HG03108 (cell line): ENCODE measurements around the gene IL3RA.
"Not testable (repeated sequence)": the region's sequence is repeated elsewhere in the genome, so short reads cannot be mapped to it uniquely, and the experiment has no call there.

Experiments
- ATAC-seq: cut with Tn5 transposase; IDR thresholded peaks from one replicate; pipeline ENCODE4 v1.9.1; 2021; ENCODE audit warnings: moderate library complexity; ENCODE audit not compliant: unreplicated experiment

IL3RA gene

DNA sequence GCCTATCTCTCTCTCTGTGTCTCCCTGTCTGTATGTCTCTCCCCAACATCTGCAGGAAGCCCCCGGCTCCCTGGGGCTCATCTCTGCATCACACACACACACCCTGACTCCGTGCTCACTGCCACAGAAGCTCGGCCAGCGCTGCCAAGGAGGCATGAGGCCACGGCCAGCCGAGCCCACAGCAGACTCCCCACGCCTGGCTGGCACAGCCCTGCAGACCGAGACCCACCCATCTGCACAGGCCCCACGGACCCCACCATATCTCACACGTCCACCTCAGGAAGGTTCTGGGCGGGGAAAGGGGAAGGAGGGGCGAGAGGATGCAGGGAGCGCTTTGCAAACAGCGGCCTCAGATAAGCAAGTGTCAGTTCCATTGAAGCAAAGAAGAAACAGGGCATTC, 83.8 kb downstream of the IL3RA start:
- ATAC-seq: no peak

DNA sequence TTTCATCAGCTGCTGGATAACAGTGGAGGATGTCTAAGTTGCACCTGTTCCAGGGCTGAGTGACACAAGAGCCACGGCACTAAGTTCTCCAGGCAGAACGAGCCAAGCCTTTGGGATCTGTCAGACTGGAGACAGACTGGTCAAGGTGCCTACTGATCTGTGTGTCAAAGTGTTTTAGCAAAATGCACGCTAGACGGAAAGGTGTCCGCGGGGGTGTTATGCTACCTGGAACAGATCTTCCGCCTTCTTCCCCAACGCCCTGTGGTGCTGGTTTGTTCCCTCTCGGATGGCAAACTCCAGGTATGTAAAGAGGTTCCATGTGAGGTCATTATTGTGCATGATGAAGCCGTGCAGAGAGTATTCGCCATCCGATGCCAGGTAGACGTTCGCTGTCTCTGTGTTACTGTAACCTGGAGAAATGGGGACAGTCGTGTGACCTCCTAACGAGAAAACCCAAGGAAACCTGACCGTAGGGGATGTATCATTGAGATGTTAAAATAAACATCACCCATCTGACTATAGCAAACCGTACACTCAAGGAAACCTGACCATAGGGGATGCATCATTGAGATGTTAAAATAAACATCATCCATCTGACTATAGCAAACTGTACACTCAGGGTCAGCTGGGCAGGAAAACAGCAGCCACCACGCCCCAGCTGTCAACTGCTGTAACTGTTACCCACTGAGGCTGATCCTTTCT, 85.0 kb downstream of the IL3RA start:
- no peak for ATAC-seq

DNA sequence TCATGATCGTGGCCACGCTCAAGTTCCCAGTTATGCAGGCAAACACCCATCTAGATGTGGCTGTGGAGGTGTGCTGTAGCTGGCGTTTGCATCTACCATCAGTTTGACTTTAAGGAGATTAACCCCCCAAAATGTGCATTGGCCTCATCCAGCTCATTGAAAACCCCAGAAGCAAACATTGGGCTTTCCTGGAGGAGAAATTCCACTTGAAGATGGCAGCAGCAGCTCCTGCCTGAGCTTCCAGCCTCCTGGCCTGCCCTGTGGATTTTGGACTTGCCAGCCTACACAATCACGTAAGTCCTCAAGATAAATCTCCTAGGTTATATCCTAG, 85.5 kb downstream of the IL3RA start:
- no peak for ATAC-seq

DNA sequence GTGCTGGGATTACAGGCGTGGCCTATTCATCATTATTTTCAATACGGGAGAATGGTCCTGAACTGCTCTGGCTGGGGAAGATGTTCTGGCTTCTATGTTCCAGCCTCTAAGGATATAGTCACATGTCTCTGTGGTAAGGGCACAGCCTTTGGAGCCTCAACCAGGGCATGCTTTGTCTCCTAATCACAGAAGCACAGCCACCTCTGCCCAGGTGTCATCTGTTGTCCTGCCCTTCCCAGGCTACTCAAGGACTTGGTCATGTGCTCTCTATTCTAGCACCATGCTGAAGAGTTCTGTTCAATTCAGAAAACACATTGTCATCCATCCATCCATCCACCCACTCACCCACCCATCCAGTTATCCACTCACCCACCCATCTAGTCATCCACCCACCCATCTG, 86.6 kb downstream of the IL3RA start:
- no peak for ATAC-seq

DNA sequence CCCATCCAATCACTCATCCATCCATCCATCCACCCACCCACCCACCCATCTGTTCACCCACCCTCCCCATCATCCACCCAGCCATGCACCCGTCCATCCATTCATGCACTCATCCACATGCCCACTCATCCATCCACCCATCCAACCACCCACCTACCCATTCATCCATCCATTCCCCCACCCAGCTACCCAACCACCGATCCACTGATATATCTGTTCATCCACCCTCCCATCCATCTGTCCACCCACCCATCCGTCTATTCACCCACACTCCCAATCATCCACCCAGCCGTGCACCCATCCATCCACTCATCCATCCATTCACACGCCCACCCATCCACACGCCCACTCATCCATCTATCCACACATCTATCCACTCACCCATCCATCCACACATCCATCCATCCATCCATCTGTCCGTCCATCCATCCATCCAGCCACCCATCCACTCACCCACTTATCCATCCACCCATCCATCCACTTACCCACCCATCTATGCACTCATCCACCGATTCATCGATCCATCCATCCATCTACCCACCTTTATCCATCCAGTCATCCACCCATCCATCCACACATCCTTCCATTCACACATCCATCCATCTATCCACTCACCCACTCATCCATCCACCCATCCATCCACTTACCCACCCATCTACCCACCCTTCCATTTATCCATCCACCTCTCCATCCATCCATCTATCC, 87.7 kb downstream of the IL3RA start:
- ATAC-seq: no peak

DNA sequence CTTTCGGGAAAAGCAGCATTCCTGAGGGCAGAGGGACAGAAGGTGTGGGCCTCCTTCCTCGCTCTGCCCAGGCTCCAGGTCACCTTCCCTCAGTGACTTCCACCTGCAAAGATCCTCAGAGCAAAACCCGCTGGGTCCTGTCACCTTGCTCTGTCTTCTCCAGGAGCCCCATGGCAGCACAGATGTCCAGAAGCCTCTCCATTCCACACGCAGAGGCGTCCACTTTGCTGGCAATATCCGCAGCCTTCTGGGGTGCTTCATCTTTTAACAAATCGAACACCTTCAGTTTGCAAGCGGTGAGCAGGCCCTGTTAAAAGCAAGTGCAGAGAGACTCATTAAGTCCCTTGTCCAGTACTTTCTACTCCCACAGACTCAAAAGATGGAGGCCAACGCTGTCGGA, 88.8 kb downstream of the IL3RA start:
- ATAC-seq: no peak

DNA sequence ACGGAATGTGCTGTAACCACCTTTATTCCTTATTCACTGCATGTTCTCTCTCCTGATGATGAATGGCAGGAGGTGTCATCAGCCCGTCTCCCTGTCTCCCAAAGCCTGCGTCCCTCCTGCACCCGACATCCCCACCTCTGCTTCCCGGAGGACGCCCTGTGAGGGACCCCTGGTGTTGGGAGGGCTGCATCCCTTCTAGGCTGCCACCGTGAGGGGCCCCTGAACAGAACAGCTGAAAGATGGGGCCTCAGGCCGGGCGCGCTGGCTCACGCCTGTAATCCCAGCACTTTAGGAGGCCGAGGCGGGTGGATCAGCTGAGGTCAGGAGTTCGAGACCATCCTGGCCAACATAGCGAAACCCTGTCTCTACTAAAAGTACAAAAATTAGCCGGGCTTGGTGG, 89.7 kb downstream of the IL3RA start:
- ATAC-seq: not testable (repeated sequence)

DNA sequence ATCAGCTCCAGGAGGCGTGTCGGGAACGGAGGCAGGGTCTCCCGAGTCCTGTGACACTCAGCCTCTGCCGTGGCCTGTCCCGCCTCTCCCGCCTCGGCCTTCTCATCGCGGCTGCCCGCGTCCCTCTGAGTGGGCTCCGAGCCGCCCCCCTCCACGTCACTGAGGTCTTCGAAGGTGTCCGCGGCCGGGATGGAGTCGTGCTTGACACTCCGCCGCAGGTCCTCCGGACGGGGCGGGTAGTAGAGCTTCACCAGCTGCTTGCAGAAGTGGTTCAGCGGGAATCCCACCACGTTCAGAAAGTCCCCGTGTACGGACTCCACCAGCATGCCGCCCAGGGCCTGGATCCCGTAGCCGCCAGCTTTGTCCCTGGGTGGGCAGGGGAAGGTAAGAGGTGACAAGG, 91.2 kb downstream of the IL3RA start:
- no peak for ATAC-seq

DNA sequence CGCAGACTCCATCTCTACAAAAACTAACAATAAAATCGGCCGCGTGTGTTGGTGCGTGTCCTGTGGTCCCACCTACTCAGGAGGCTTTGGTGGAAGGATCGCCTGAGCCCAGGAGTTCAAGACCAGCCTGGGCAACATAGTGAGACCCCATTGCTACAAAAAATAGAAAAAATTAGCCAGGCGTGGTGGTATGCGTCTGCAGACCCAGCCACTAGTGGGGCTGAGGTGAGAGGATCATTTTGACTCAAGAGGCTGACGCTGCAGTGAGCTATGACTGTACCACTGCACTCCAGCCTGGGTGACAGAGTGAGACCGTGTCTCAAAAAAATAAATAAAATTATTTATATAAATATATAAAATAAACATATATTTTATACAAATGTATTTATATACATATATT, 93.9 kb downstream of the IL3RA start:
- no peak for ATAC-seq
